ENCODE measurements around the gene GTPBP1.

Gene GTPBP1

DNA sequence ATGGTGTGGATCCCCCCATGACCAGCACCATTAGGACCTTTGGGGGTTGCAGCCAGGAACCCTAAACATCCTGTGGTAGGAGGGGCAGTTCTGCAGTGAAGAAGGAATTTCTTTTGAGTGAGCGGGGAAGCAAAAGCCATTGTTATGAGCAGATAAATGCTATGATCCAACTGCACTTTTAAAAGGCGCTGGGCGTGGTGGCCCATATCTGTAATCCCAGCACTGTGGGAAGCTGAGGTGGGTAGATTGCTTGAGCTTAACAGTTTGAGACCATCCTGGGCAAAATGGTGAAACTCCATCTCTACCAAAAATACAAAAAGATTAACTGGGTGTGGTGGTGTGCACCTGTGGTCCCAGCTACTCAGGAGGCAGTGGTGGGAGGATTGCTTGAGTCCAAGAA is 29.9 kb upstream of the GTPBP1 start:
- DNase-seq (ENCODE audit: low read depth): no peak
- H3K4me3 ChIP-seq (ENCODE audit: low read depth, low read length): no peak overlapping the region
- TF ChIP-seq MYC (IDR thresholded peaks at IDR 0.05; ENCODE audit: low read depth, low read length): no peak
- TF ChIP-seq MAX (IDR thresholded peaks at IDR 0.05; ENCODE audit: low read depth, low read length): no peak
- TF ChIP-seq POLR2A (IDR thresholded peaks at IDR 0.05; ENCODE audit: extremely low read depth, insufficient read length): no peak
- TF ChIP-seq, protein P1, sequence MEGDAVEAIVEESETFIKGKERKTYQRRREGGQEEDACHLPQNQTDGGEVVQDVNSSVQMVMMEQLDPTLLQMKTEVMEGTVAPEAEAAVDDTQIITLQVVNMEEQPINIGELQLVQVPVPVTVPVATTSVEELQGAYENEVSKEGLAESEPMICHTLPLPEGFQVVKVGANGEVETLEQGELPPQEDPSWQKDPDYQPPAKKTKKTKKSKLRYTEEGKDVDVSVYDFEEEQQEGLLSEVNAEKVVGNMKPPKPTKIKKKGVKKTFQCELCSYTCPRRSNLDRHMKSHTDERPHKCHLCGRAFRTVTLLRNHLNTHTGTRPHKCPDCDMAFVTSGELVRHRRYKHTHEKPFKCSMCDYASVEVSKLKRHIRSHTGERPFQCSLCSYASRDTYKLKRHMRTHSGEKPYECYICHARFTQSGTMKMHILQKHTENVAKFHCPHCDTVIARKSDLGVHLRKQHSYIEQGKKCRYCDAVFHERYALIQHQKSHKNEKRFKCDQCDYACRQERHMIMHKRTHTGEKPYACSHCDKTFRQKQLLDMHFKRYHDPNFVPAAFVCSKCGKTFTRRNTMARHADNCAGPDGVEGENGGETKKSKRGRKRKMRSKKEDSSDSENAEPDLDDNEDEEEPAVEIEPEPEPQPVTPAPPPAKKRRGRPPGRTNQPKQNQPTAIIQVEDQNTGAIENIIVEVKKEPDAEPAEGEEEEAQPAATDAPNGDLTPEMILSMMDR (IDR thresholded peaks at IDR 0.05; ENCODE audit: low read depth, low read length): no peak

DNA sequence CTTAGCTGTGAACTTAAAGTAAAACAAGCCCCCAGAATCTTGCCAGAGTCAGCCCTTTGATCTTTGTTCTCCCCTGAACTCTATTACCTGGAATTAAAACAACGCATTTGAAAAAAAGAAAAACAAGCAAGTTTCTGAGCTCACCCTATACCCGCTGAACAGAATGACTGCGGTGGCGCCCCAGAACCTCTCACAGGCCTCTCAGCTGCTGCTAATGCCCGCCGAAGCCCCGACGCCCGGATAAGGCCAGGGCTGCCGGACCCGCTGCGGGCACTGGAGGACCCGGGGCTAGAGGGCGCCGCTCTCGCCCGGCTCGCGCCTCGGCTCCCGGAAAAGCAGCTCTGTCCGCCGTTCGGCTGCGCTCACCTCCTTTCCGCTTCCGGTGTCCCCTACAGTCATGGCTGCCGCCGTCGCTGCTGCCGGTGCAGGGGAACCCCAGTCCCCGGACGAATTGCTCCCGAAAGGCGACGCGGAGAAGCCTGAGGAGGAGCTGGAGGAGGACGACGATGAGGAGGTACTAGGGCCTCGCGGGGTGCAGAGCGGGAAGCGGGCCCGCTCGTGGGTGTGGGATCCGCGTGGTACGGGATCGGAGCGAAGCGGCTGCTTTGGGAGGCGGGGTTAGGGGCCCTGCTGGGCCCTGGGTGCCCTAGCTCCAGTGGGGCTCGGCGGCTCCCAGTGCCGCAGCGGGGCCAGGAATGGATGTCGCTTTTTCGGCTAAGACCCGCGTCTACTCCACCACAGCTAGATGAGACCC is 24.0 kb upstream of the GTPBP1 start, which contains the start of gene TOMM22:
TSS of gene TOMM22 (plus strand) at position 376 of the 754 bp plus-strand sequence. CDS start at position 398, 22 bp downstream.
- peak; percentile 92 for DNase-seq (ENCODE audit: low read depth)
- TF ChIP-seq, protein P1 (IDR thresholded peaks at IDR 0.05; ENCODE audit: low read depth, low read length): peak; percentile 58
- TF ChIP-seq POLR2A (IDR thresholded peaks at IDR 0.05; ENCODE audit: extremely low read depth, insufficient read length) (peak; percentile 65), MAX (IDR thresholded peaks at IDR 0.05; ENCODE audit: low read depth, low read length) (peak; percentile 45; the same call in 1 of the 2 replicates), MYC (IDR thresholded peaks at IDR 0.05; ENCODE audit: low read depth, low read length) (peak; percentile 61)
- H3K4me3 ChIP-seq (ENCODE audit: low read depth, low read length): peak within 1 kb of the TSS; percentile 100

- TF ChIP-seq MAX (IDR thresholded peaks at IDR 0.05; ENCODE audit: low read depth, low read length) (no peak), POLR2A (IDR thresholded peaks at IDR 0.05; ENCODE audit: extremely low read depth, insufficient read length) (no peak), MYC (IDR thresholded peaks at IDR 0.05; ENCODE audit: low read depth, low read length) (no peak)
- TF ChIP-seq, protein P1 (IDR thresholded peaks at IDR 0.05; ENCODE audit: low read depth, low read length): no peak
- no peak overlapping the region for H3K4me3 ChIP-seq (ENCODE audit: low read depth, low read length)
- no peak for DNase-seq (ENCODE audit: low read depth)
Observed at GRCh38 chr22:38684895-38685294, 20.8 kb upstream of the GTPBP1 start.

DNA sequence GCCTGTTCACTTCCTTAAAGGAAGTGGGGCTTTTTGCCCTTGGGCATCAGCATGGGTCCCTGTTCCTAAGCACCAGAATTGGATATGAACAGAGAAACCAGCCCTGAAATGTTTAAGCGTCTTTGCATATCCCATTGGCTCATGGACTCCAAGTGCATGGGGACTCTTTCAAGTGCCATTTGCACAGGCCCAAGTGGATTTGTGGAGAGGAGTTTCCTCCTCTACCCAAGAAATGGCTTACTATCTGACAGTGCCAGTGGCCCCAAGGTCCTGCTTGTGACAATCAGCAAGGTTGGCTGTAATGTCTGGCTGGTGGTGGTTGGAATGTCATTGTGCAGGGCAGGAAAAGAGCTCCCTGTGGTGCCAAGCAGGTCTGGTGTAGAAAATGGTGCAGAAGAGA is 20.0 kb upstream of the GTPBP1 start:
- H3K4me3 ChIP-seq (ENCODE audit: low read depth, low read length): no peak overlapping the region
- no peak for DNase-seq (ENCODE audit: low read depth)
- no peak for TF ChIP-seq MAX (IDR thresholded peaks at IDR 0.05; ENCODE audit: low read depth, low read length)
- TF ChIP-seq MYC (IDR thresholded peaks at IDR 0.05; ENCODE audit: low read depth, low read length): no peak
- TF ChIP-seq POLR2A (IDR thresholded peaks at IDR 0.05; ENCODE audit: extremely low read depth, insufficient read length): no peak
- TF ChIP-seq, protein P1 (IDR thresholded peaks at IDR 0.05; ENCODE audit: low read depth, low read length): no peak

DNA sequence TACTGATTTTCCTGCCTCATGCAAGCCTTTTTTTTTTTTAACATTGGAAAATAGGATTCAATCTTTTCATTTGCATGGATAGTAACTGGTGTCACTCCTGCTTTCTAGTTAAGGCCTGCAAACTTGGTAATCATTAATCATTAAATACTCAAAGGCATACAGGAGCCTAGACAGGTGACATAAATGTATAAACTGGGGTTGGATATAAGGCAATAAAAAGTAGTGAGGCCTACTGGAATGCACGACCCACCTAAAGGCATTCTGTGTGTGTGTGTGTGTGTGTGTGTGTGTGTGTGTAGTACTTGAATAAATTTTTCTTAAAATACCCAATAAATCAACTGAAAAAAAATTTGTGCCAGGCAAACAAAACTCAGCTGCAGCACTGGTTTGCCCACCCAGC is 16.1 kb upstream of the GTPBP1 start:
- no peak for DNase-seq (ENCODE audit: low read depth)
- no peak overlapping the region for H3K4me3 ChIP-seq (ENCODE audit: low read depth, low read length)
- TF ChIP-seq, protein P1 (IDR thresholded peaks at IDR 0.05; ENCODE audit: low read depth, low read length): no peak
- TF ChIP-seq POLR2A (IDR thresholded peaks at IDR 0.05; ENCODE audit: extremely low read depth, insufficient read length) (no peak), MAX (IDR thresholded peaks at IDR 0.05; ENCODE audit: low read depth, low read length) (no peak), MYC (IDR thresholded peaks at IDR 0.05; ENCODE audit: low read depth, low read length) (no peak)

All from NB4 (cell line).